HG03045 (cell line): ENCODE results near the gene TUBGCP5.

ENCODE experiments used
- ATAC-seq: cut with Tn5 transposase; IDR thresholded peaks from one replicate; pipeline ENCODE4 v1.9.1; 2021; ENCODE audit warnings: mild to moderate bottlenecking, moderate library complexity; ENCODE audit not compliant: unreplicated experiment

Gene TUBGCP5

DNA sequence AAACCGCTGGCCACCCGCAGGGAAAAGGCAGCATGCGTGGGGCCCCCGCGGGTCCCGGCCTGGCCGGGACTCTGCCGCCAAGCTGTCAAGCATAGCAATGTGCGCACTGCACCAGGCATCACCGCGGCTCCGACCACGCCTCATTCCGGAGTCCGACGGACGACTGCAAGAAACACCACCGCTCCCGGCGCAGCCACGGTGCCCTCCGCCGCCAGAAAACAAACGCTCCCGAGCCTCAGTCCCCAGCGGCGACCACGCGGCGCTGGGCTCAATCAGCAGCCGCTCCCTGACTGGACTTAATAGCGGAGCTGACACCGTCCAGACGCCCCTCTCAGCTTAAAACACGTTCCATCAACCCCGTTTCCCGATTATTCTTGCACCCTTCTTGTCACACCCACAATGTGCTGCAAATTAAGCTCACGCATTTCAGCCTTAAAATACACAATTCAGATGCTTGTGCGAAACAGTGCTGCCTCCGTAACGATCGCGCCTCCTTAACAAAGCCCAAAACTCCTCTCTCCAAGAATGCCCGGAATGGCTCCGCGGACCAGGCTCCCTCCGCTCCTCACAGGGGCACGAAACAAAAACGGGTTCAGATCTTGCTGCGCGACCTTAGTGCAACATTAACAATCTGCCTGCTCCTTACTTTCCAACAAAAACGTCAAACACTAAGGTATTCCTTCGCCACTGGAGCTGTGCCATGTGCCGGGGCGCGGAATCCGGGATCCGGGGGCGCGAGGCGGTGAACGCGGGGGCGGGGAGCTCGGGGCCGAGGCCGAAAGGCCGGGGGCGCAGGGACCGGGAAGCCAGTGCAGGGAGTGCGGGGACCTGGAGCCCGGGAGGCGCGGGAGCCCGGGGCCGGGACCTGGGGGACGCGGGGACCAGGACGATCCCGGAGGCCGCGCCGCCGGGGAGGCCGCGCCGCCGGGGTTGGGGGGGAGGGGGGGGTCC, 59.9 kb downstream of the TUBGCP5 start:
- ATAC-seq, result peak; percentile 37

DNA sequence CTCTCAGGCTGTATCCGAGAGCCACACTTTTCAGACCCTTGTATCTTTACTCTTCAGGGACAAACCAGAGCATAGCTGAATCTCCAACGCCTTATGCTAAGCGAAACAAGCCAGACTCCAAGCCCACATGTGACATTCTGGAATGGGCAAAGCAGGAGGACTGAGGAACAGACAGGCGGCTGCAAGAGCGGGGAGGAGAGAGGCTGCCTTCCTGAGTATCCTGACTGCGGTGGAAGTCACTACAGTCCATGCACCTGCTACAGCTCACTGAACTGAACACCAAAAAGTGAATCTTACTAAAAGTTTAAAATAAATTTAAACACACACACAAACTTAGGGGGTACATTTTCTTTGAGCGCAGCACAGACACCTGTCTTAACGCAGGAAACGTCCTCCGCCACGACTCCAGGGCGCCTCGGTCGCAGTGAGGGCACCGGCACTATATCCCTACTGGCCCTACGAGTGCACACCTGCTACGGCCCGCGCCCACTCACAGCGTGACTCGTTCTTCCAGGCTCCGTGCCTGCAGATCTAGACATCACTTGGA, 60.6 kb downstream of the TUBGCP5 start:
- ATAC-seq, result peak; percentile 30

DNA sequence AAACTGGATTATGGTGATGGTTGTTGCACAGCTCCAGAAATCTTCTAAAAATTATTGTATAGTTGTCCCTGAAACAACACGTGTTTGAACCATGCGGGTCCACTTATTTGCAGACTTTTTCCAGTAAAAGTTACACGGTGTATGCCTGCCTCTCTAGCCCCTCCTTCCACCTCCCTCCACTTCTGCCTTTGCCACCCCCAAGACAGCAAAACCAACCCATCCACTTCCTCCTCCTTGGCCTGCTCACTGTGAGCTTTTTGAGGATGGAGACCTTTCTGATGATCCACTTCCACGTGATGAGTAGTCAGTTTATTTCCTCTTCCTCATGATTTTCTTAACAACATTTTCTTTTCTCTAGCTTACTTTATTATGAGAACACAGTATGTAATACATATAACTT, 64.6 kb downstream of the TUBGCP5 start:
- no peak for ATAC-seq

DNA sequence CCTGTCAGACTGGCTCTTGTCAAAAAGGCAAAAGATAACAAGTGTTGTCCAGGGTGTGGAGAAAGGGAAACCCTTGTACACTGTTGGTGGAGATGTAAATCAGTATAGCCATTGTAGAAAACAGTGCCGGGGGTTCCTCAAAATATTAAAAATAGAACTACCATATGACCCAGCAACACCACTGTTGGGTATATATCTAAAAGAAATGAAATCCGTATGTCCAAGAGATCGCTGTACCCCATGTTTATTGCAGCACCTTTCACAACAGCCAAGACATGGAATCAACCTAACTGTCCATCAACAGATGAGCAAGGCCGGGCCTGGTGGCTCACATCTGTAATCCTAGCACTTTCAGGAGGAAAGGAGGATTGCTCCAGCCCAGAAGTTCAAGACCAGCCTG, 65.4 kb downstream of the TUBGCP5 start:
- ATAC-seq, result no peak

DNA sequence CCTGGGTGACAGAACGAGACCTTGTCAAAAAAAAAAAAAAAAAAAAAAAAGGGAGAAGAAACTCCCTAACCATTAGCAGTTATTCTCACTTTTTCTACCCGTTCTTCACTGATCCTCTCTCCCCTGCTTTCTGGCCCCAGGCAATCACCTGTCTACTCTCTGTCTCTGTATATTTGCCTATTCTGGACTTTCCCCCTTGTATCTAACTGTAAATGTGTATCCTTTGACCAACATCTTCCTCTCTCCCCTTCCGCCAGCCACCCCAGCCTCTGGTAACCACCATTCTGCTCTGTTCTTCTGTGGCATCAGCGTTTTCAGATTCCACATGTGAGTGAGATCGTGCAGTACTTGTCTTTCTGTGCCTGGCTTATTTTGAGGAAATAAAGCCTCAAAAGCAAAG, 66.1 kb downstream of the TUBGCP5 start:
- ATAC-seq, result no peak

DNA sequence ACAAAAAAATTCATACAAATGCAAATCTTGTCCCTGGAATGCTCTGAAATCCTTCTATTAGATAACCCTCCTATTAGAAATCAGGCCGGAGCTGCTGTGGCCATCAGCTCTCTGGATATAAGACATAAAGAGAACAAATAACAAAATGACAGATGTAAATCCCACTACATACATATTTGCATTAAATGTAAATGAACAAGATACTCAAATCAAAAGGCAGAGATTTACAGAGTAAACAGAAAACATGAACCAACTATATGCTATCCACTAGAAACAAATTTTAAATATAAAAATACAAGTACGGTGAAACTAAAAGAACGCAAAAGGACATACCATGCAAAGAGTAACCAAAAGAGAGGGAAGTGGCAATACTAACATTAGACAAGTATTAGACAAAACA, 69.9 kb downstream of the TUBGCP5 start:
- ATAC-seq, result no peak

DNA sequence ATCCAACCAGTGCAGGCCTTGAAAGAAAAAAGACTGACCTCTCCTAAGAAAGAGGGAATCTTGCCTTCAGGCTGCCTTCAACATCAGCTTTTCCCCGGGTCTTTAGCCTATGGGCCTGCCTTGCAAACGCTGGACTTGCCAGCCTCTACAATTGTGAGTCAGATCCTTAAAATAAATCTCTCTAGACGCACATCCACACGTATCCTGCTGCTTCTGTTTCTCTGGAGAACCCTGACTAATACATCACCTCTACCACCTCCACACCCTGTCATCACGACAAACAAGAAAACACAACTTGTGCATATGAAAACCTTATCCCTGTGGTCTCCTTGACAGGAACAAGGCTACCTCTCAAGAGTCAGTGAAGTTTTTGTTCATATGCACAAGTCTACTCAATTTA, 71.0 kb downstream of the TUBGCP5 start:
- no peak for ATAC-seq

DNA sequence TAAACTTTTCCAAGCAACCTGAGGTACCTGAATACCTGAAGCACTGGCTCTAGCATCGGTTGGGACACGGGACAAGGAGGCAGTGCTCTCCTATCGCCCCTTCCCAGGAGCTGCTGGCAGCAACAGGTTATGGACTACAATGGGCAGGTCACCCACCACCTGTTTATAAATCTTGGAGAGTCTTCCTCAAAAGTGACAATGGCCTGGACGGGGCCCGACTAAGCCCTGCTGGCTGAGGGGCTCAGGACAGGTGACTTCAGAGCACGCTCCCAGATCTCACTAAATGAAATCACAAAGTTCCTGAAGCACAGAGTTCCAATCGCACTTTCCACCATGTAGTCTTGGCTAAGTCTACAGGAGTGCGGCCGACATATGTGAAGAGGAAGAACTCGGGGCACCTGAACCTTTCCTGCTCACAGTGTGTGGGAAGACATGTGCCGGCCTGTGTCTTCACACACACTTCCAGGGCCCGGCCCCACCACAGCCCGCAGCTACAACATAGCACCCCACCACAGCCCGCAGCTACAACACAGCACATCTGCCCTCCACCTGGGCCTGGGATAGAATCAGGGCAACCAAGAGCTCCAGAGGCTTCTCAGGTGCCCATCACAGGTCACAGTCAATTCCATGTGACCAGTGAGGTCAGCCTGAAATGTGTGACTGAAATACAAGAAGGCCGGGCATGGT, 72.1 kb downstream of the TUBGCP5 start:
- no peak for ATAC-seq

DNA sequence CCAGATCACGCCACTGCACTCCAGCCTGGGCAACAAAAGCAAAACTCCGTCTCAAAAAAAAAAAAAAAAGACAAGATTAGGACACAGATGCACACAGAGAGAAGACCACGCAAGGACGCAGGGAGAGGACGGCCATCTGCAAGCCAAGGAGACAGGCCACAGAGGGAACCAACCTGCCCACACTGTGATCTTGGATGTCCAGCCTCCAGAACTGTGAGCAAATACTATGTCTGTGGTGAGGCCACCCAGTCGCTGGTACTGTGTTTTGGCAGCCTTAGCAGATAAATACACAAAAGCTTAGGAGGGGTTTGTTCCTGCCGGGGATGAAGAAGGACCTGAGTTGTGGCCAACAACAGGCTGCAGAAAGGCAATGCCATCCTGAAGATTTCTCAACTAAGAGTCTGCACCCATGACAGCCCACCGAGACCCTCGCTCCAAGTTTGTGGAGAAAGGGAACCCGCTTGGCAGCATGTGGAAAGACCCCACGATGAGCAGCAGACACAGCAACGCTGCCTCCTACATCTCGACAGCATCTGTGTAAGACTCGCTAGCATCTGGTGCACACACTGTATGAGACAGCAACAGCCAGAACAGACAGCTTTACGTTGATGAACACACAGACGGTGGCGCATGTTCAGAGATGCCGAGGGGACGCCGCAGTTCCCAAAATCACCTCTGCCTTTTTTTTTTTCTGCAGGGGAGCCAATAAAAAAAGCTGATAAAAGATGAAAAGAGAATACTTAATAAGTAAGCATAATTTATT, 72.9 kb downstream of the TUBGCP5 start:
- no peak for ATAC-seq

DNA sequence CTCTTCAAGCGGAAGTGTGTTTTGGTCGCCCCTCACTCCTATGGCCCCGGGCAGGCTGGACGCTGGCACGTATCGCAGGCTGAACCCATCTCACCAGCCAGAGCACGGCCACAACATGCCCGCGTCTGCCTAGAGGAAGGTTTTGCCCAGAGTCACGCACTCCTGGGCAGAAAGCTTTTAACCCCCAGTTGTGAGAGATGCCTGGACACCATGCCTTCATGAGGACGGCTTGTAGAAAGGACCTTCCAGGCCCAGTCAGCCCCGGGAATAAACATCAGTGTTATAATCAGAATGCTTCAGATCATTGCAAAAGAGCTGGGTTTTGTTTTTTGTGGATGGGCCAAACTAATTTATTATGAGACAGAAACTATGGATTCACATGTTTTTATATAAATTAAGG, 75.7 kb downstream of the TUBGCP5 start:
- no peak for ATAC-seq

DNA sequence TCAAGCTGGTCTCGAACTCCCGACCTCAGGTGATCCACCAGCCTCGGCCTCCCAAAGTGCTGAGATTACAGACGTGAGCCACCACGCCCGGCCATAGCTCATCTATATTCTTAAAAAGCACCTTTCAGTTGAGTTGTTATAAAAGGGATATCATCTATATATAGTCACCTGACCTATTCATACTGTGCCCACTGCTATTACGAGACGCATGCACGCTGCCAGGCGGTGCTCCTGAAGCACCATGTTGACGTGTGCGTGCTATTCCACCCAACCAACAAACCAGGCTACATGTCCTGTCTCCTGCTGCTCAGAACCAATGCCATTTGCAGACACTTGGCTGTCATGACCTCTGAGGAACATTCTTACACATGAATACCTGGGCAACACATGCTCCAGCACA, 76.8 kb downstream of the TUBGCP5 start:
- ATAC-seq, result no peak

DNA sequence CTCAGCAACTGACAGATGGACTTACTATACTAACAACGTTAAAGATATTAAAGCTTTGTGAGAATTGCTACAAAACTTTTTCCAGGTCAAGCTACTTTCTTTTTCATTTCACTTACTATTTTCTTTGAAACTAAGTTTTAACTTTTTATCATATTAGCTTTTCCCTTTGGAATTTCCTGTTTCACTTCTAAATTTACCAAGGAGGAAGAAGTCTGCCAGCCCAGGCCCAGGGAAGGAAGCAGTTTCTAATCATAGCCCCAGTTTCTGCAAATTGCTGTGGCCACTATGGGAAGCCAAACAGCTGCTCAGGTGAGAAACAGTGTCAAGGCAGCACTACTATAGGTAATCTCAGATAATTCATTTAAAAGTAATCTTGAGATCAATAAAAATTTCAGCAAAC, 77.6 kb downstream of the TUBGCP5 start:
- no peak for ATAC-seq

DNA sequence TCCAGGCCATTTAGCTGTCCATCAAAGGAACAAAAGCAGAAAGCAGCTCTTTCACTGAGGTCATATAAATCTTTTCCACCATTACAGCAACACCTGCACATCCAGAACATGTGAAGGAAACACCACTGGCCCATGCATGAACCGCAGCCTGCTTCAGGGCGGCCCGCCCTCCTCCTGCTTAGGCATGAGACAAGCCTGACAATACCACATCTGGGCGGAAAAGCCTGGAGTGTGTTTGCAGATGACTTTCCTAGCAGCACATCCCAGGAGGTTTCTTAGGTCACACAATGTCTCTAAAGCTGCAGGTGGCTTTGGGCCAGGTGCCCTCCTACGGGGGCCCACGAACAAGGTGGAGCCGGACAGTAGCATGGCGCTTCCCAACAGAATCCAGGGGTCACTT, 78.8 kb downstream of the TUBGCP5 start:
- ATAC-seq, result no peak

DNA sequence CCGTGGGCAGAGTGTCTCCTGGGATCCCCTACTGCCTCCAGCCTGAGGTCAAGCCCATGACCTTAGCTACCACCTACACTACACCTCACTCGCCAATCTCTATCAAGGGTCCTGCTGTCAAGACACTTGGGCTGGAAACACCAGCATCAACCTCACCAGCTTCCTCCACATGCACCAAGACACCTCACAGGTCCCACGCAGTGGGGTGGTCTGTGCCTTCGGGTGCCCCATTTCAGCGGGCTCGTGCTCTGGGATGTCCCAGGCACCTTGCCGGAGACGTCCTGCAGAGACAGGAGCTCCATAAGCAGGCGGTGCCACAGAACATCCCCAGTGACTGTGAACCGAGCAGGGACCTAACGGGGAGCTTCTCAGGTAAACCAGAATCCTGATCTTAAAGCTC, 79.2 kb downstream of the TUBGCP5 start:
- no peak for ATAC-seq

DNA sequence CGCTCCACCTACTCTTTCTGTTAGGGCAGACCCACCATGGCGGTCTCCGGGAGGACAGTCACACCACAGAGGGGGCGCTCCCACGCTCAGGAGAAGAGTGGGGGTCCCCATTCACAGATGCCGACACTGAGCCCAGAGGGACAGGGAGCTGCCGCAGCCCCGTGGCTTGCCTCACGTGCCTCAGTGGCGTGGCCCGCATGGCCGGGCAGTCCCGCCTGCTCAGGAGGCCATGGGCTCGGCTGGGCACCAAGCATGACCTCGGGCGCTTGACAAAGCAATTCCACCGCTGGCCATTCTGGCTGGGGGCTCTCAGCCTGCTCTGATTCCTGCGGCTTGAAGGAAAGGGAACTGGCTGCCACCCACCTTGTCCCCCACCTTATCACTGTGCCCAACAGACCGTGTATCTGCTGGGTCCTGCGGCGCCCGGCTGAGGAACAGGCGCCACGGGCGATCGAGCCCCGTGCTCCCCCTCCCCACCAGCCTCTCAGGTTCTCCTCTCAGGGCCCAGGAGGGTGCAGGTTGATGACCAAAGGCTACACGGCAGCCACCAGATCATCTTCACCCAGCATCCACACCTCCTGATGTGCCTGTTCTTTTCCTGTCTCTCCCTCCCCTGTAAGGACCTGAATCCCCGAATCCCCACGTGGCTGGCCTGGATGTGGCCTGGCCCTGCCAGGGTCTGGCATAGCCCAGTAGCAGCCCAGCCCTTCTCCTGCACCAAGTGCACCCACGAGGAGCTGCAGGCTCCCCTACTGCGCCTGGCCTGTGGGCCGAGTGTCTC, 79.9 kb downstream of the TUBGCP5 start:
- ATAC-seq, result no peak

DNA sequence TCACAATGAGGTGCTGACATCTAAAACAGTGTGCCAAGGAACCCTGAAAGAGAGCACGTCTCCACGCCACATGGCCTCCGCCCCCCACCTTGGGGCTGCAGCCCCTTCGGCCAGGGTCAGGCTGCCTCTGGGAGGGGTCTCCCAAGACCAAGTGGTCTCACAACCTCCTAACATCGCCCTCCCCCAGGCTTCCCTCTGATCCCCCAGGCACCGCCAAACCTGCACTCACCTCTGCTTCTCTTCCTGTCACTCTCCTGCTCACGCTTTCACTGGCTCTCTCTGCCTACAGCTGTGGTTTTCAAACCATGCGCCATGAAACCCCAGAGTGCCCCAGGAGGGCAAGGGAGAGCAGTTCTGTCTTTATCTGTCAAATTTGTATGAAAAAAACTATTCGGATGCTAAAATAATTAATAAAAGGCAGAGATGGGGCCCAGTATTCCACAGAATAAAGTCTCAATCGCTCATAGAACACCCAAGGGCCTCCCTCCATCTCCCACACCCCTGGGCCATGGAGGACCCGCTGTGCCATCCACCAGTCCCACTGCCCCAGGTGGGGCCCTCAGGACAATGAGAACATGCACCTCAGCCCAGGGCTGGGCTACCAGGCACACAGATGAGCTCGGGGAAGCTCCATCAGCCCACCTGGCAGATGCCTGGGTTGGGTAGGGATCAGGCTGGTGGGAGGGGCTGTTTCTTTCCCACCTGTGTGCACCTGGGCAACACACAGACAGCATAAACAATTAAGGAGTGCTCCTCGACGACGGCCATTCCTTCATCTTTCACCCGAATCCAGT, 80.7 kb downstream of the TUBGCP5 start:
- ATAC-seq, result no peak

DNA sequence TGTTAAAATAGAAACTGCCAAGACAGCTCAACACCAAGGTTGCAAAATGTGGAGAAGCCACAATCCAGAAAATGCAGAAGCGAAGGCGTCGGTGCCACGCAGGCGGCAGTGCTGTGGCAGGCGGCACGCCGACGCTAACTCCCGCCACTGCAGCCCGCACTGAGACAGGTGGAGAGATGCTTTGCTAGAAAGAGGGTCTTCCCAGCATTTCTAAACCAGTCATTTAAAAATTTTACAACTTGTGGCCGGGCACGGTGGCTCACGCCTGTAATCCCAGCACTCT, 82.5 kb downstream of the TUBGCP5 start:
- no peak for ATAC-seq

DNA sequence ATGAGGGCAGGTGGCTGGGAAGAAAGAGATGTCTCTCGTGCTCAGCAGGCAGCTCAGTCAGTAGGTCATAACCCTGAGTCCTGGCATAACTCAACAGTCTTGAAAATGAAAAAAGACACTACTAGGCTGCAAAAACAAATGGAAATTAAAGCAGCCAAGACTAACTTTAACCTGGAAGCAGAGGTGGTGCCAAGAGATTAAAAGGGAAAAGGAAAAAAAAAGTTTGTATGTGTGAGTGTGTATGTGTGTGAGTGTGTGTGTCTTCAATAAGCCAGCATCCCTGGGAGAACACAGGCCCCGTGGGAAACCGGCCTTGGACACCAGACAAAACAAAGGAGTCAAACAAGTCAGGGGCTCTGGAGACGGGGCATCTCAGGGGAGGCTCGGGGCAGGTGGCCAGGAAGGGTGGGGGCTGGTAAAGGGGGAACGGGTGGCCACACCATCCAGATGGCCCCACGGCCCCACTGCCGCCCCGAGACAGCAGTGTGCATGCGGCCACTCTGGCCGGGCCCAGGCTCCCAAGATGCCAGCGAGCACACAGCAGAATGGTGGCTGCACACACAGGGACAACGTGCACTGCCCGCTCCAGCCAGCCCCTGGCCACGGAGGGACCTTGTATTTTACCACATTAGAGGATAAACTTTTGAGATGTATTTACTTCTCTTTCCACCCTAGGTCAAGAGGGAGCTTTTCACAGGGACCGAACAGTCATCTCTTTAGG, 83.0 kb downstream of the TUBGCP5 start:
- no peak for ATAC-seq

DNA sequence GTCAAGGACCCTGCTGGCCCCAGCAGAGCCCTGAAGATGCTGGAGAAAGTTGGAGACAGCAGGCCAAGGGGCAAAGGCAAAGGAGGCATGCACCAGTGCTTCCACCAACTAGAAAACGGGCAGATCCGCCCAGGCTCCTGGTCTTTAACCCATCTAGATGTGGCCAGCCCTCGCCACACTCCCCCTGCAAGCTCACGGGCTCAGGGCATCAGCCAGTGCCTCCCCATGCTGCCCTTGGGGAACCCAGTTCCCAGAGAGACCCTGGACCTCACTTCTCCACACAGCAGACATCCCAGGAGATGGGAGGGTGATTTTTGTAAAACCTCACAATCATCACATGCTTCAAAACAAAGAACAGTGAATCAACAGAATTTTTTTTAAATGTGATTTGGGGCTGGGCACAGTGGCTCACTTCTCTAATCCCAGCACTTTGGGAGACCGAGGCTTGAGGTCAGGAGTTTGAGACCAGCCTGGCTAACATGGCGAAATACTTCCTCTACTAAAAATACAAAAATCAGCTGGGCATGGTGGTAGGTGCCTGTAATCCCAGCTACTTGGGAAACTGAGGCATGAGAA, 83.7 kb downstream of the TUBGCP5 start:
- no peak for ATAC-seq
